HG02884 (cell line): ENCODE data around the gene AQP2.

ENCODE experiments used
- ATAC-seq: cut with Tn5 transposase; IDR thresholded peaks from one replicate; pipeline ENCODE4 v1.9.1; 2021; ENCODE audit warnings: mild to moderate bottlenecking, moderate library complexity; ENCODE audit not compliant: unreplicated experiment

AQP2 gene

DNA sequence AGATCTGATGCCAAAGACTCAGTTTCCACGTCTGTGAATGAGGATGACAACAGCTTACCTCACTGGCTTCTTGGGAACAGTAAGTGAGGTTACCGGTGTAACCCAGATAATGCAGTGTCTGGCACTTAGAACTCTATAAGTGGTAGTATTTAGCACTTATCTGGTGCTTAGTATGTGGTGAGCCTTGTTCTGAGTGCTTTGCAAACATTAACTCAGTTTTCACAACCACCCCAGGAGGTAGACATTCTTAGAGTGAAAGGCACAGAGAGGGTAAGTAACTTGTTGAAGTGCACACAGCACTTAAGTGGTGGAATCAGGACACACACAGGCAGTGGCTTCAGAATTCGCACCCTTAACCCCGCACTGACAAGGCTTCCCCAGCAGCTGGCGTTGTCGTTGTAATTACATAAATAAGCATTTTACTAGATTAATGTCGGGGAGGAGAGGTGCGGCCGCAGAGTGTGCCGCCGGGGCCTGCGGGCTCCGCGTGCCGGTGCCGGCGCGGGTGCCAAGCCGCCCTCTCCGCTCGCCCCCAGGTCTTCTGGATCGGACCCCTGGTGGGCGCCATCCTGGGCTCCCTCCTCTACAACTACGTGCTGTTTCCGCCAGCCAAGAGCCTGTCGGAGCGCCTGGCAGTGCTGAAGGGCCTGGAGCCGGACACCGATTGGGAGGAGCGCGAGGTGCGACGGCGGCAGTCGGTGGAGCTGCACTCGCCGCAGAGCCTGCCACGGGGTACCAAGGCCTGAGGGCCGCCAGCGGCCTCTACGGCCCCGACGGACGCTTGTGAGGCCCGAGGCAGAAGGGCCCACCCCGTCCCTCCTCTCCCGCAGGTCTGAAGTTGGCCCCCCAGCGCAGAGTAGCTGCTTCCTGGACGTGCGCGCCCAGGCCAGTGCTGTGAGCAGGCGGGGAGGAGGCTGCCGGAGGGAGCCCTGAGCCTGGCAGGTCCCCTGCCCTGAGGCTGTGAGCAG lies 4.6 kb downstream of the AQP2 start:
- ATAC-seq = no peak

DNA sequence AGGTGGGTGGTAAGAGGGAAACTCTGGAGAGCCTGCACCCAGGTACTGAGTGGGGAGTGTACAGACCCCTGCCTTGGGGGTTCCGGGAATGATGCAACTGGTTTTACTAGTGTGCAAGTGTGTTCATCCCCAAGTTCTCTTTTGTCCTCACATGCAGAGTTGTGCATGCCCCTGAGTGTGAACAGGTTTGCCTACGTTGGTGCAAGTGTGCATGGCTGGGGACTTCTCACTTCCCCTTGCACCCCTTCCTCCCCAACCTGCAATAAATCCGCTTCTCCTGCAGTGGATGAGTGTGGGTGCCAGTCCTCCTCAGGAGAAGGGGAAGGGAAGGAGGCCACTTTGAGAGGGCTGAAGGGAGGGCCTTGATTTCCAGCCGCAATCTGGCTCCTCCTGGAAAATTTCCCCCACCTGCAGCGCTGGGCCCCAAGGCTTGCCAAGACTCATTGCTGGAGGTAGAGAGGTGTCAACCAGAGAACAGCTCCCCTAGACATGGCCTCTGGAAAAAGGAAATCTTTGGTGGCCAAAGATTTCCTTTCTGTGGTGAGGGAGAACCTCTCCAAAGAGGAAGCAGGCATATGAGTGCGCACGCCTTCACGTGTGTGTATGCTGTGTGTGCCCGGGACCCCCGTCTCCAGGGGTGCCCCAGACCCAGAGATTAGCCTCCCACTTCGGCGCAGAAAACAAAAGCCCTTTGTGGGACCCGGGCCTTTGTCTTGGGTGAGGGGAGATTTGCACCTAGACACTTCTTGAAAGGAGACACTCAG lies 5.5 kb downstream of the AQP2 start:
- no peak for ATAC-seq

DNA sequence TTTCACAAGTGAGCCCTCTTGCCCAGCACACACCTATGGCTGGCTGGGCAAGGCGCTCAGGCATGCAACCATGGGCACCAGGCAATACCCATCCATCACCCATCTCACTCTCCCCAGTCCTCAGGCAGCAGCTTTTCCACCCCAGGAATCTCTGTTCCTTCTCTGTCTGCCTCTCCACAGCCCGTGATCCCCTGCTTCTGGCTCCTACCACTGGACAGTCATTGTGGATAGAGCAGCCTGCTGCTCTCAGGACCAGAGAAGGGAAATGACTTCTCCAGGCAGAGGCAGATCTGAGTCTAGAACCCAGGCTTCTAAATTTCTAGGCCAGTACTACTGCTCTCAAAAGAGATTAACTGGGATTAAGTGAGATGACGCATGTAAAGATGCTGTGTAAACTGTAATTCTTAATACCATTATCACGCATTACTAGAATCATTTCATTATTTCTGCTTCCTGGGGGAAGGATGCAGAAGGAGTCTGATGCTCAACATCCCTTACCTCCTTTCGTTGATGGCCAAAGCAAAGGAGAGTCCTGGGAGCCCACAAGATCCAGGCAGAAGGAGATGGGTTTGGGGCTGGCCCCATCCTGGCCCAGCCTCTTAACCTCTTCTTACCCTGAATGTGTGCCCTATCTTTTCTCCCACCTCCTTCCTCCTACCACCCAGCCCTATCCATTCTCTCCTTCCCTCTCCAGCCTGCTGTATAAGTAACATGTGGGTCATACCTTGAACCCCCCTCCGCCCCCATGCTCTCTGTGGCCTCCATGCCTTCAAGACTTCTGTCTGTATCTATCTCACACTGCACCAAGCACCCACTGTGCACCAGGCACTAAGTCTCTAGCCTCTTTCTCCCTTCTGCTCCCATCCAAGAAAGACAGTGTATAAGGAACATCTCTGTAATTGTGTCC lies 6.4 kb downstream of the AQP2 start:
- ATAC-seq = no peak

DNA sequence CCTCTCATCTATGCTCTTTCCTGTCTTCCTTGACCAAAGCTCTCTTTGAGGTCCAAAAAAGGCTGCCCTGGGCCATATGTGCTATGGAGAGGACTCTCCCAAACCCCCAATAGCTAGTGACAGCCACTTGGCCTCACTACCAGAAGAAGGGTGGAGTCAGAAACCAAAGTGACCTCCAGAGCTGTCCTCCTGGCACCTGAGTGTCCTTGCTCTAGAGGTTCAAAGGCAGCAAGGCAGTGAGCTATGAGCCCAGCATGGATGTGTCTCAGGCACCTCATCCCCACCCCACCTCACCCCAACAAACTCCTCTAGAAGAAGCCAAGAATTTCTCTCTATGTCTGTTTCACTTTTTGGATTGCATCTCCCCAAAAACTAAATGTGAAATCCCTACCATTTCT lies 7.0 kb downstream of the AQP2 start:
- ATAC-seq = no peak

DNA sequence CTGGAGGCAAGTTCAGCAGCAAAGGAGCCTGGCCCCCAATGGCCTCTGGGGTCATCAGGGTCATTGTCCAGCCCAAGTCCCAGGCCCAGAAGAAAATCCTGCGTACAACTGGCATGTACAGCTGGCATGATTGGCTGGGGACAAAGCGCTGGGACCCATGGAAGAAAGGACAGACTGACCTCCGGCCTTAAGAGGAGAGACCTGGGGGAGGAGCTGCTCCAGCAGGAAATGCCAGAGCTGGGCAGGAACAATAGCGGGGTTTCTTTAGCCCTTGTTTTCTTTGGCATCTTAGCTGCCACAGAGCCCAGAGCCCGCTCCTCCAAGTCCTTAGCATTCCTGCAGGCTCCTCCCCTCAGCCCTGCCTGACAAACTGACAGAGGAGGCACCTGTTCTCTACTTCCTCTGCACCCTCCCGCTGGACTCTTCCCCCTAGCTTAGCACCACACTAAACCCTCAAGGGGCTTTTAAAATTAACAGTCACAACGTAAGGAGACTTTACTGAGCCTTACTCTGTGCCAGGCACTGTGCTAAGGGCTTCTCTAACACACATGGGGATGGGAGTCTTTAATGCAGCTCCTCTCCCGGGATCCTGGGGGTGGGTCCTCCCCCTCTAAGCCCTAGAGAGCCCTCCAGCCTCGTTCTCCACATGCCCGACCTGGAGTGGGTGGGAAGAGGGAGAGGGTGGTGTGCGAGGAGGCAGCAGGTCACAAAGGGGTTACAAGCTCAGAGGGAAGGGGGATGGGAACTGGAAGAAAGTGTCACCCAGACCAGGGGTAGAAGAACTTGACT lies 9.3 kb downstream of the AQP2 start:
- no peak for ATAC-seq

DNA sequence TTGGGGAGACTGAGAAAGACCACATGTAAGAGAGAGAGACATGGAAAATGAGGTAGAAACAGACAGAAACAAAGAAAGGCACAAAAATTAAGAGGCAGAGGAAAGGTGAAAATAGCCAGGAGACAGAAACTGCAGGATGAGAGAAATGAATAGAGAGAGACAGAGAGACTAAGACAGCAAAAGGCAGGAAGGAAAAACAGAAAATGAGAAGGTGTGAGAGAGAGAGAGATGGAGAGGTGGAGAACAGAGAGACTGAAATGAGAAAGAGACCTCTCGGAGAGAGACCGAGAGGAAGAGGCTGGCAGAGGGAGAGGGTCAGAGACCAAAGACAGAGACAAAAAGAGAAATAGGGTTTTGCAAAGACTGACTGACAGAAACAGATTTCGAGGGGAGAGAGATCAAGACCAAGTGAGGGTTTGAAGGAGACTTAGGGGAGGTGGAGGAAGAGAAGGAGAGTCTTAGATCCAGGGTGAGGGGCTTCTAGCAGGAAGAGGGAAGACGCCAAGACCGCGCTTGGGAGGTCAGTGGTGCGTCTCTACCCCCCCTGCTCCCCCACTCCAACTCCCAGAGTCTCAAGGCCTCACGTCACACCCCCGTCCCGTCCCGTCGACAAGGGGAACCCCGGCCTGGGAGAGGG lies 10.1 kb downstream of the AQP2 start:
- no peak for ATAC-seq

DNA sequence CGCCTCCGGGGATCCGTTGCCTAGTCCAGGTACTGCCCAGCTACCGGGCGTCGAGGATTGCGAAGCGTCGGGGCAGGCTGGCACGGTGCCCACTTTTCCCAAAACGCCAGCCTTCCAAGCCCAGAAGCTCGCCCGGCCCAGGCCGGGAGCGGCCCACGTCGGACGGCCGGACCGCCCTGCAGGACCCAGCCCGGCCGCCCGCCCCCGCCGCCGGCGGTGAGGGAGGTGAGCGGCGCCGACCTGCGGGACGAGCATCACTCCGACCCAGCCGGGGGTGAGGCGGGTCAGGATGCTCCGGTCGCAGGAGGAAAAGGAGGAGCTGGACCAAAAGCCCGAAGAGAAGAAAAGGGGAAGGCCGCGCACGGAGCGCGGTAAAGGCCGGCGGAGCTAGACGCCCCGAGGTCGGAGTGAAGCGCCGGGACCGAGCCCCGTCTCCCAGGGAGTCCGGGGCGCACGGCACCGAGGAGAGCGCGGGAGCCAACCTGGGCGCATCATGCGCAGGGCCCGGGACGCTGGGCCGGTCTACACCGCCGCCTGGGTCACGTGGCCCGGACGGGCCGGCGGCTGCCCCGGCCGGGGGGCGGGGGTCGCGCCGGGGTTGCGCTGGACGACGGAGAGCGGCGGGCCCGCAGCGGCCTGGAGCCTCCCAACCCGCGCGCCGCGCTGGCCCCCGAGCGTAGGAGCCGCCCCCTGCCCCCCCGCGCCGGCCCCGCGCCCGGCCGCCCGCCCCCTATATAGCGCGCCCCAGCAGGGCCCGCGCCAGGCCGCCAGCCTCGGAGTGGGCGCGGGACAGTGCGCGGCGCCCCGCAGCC lies 10.8 kb downstream of the AQP2 start, which contains the start of gene AQP5:
TSS of gene AQP5 (plus strand) at position 762 of the 812 bp plus-strand sequence. CDS start 146 bp downstream, outside the sequence.
- ATAC-seq = no peak

DNA sequence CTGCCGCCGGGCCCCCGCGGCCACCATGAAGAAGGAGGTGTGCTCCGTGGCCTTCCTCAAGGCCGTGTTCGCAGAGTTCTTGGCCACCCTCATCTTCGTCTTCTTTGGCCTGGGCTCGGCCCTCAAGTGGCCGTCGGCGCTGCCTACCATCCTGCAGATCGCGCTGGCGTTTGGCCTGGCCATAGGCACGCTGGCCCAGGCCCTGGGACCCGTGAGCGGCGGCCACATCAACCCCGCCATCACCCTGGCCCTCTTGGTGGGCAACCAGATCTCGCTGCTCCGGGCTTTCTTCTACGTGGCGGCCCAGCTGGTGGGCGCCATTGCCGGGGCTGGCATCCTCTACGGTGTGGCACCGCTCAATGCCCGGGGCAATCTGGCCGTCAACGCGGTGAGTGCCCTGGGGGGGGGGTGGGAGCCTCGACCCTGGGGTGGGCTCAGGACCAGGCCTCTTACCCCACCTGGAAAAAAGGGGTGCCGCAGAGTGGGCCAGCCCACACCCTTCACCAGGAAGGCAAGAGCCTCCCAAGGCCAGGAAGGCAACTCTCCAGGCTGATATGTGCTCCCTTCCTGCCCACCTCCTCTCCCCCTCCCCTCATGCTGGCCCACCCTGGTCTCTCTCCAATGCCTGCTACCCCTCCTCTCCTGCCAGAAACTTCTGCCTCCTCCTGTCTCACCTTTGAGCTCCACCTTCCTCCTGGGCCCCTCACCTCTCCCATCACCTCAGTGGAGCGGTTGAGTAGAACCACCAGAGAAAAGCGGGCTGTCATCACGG lies 11.6 kb downstream of the AQP2 start:
- ATAC-seq = no peak

DNA sequence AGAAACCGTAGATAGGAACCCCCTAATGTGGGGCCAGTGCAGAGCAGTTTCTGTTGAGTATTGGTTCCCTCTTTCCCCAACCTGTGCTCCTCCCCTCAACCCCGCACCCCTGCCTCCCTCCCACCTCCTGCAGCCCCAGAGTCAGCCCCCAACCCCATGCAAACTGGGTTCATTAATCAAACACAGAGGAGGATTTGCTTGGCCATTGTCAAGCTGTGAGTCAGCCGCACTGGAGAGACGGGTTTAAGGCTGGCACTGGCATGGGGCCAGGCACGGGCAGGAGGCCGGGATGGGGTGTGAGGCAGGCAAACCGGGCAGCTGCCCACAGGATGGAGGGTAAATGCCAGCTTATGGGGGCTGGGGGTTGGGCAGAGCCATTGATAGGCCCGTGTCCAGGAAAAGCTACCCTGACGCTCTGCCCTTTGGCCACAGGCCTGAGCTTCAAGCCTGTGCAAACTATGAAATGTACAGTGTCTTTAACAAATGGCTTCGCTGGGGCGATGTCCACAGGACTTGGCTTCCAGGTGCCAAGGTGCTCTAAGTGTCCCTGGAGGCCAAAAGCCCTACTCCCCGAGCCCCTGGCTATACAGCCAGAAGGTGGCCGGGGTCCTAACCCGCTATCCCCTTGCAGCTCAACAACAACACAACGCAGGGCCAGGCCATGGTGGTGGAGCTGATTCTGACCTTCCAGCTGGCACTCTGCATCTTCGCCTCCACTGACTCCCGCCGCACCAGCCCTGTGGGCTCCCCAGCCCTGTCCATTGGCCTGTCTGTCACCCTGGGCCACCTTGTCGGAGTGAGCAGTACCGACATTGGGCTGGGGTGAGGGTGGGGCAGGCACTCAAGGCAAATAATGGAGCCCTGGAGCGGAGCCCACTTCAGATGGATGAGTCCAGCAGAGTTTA lies 12.6 kb downstream of the AQP2 start:
- ATAC-seq = no peak

DNA sequence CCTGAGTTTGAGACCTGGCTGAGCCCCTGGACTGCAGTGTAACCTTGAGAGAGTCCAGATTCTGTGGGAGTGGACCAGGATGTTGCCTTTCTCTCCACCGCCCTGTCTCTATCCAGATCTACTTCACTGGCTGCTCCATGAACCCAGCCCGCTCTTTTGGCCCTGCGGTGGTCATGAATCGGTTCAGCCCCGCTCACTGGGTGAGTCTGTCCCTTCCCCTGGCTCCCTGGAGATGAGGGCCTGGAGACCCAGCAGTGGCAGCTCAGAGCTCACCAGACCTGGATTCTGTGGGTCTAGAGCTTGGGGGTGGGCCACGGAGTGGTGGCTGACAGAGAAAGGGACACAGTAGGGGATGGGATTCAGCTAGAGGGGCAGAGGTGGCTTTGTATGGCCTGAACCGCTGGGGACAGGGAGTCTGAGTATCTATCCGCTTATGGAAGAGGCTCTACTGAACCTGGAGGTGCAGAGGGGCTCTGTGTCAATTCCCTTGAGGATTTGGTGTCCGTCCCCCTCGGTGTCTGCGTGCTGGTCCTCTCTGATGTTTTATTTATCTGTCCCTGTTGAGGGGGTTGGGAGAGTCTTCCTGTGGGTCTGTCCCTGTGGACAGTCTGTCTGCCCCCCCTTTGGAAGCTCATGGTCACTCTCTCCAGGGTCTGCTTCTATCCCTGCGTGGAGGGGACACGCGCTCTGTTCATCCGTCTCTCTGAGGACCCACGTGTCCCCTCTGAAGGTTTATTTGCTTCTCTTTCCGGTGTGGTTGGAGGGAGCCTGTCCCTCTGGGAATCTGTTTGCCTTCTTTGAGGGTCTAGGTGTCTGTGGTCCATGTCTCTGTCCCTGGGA lies 13.7 kb downstream of the AQP2 start:
- ATAC-seq = no peak

DNA sequence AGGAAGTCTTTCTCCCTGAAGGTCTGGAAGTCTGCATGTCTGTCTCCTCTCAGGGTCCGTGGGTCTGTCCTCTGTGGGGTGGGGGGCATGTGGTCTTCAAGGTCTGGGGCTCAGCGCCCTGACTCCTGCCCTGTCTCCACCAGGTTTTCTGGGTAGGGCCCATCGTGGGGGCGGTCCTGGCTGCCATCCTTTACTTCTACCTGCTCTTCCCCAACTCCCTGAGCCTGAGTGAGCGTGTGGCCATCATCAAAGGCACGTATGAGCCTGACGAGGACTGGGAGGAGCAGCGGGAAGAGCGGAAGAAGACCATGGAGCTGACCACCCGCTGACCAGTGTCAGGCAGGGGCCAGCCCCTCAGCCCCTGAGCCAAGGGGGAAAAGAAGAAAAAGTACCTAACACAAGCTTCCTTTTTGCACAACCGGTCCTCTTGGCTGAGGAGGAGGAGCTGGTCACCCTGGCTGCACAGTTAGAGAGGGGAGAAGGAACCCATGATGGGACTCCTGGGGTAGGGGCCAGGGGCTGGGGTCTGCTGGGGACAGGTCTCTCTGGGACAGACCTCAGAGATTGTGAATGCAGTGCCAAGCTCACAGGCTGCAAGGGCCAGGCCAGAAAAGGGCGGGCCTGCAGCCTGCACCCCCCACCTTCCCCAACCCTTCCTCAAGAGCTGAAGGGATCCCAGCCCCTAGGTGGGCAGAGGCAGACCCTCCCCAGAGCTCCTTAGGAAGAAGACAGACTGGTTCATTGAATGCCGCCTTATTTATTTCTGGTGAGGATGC lies 14.5 kb downstream of the AQP2 start:
- no peak for ATAC-seq

DNA sequence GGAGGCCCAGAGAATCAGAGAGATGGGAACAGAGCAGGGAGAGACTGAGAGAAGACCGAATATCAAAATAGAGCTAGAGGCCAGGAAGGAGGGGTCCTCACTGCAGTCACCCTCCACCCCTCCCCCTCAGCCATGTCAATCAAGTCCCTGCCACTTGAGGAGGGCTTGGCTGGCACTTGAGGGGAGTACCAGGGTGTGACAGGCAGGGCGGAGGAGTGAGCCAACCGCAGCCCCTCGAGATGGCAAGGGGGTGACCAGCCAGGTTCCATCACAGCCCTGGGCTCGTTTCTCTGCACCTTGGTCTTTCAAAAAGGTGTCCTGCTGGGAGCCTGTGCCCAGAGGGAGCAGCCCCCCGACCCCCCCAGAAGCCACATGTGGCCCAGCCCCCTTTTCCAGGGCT lies 15.3 kb downstream of the AQP2 start:
- ATAC-seq = no peak

DNA sequence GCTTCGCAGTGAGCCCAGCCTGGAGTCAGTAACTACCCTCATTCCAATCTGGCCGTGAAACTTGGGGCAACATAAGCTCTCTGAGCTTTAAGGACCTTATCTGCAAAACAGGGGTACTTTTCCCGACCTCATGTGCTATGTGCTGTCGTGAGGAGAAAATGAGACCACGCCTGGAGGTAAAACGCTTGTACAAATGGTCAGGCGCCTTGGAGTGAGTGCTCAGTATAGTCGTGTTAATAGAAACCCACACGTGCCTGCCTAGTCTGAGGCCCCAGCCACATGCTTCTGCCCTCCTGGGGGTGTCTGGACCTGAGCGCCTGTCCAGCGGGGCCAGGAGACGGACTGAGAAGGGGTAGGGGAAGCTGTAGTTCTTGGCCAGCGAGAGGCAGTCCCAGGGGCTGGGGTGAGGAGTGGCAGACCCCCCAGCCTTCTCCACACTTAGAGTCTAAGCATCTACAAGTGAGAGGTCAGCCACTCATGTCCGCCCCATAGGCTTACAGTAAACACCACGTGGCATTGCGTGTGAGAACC lies 16.0 kb downstream of the AQP2 start:
- ATAC-seq = no peak

DNA sequence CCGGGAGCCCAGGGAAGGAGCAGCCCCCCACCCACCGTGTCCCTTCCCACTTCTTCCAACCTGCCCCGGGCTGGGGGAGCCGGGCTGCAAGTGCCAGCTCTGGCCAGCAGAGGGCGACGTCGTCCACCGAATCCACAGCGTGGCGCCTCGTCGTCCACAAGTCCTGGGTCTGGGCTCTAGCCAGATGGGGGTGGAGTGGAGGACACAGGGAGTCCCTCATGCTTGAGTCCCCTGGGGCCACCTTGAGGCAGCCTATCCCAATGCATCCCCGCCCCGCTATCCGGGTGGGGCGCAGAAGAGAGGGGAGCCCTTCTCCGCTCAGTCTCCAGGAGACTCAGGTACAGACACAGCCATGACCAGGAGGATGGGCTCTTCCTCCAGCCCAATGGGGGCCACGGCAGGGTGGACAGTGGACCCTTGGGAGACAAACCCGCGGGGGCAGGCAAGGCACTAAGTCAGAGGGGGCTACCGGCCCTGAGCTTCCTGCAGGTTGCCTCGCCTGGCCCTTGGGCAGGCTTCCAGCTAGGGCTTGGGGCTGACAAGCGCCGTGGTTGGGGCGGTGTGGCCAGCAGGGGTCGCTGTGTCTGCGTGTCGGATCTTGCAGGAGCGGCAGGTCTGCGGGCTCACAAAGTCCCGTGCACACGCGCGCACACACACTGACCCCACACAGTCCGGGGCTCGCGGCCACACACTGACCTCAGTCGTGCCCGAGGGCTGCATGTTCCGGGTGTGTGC lies 16.7 kb downstream of the AQP2 start:
- ATAC-seq = peak; percentile 50
